Kidney (tissue), 14 donors: Measurements from ENCODE around the gene ZMPSTE24. TPM values are rescaled to one million over a fixed set of nuclear protein-coding genes. Genes with fewer than 3 reads are reported as not detected.

ENCODE experiments used
- DNase-seq, 5 donors: peaks; one replicate each; pipeline ENCODE4 v3.0.0-alpha.2; 2013 to 2020
- FAIRE-seq: peaks from 2 replicates; lab custom pipeline; 2012; peaks lifted over from hg19 to GRCh38; lab: Jason Lieb, UNC
- H3K27ac ChIP-seq, 2 donors: one replicate each; pipeline ENCODE4 v1.7.0; 2013; ENCODE audit warnings: low read depth in 2 of 2, low read length in 2 of 2, inconsistent platforms in 1 of 2
- H3K27me3 ChIP-seq: one replicate; pipeline ENCODE4 v1.7.1; 2013; ENCODE audit warnings: low read length, inconsistent platforms; ENCODE audit not compliant: control insufficient read depth, insufficient read depth
- H3K36me3 ChIP-seq, 3 donors: one replicate each; pipeline versions ENCODE4 v1.7.0 to v1.7.1; 2013; ENCODE audit warnings: low read length in 3 of 3, control low read depth in 1 of 3, inconsistent platforms in 1 of 3; ENCODE audit not compliant: insufficient read depth in 3 of 3, control insufficient read depth in 2 of 3
- H3K4me1 ChIP-seq, 3 donors: one replicate each; pipeline versions ENCODE4 v1.7.0 to v1.7.1; 2013; ENCODE audit warnings: low read length in 3 of 3, inconsistent platforms in 1 of 3, low read depth in 1 of 3; ENCODE audit not compliant: control insufficient read depth in 2 of 3, insufficient read depth in 2 of 3
- H3K4me3 ChIP-seq, 3 donors: one replicate each; pipeline versions ENCODE4 v1.7.0 to v1.8.1; 2013; ENCODE audit warnings: low read length in 3 of 3, control low read depth in 1 of 3, inconsistent platforms in 1 of 3
- H3K9ac ChIP-seq, 3 donors: one replicate each; pipeline versions ENCODE4 v1.7.0 to v1.7.1; 2013; ENCODE audit warnings: low read length in 3 of 3, control low read depth in 1 of 3, inconsistent platforms in 1 of 3
- H3K9me3 ChIP-seq, 3 donors: one replicate each; pipeline versions ENCODE4 v1.7.0 to v1.7.1; 2013; ENCODE audit warnings: low read length in 3 of 3, control low read depth in 1 of 3, inconsistent platforms in 1 of 3; ENCODE audit not compliant: control insufficient read depth in 2 of 3, insufficient read depth in 1 of 3
- intact Hi-C: fragments of 100-400 bp; cut with DNase I; formaldehyde crosslinking; loops from one replicate; pipeline ENCODE4 v1.11.1; 2022
- polyA plus RNA-seq: library from polyadenylated mRNA; stranded (reverse); fragments of 350-450 nt; fragmentation: Illumina TruSeq; extraction: RNeasy Lipid Tissue Mini Kit (QIAGEN cat#74804); gene quantifications from one replicate; pipeline ENCODE4 v1.2.3, GENCODE V29; 2014; ENCODE audit warnings: low read depth, low replicate concordance; ENCODE audit not compliant: insufficient read depth
- total RNA-seq: library from RNA; stranded (reverse); fragmentation: NEBNext Ultra II Directional; extraction: Animal tissue kit (Norgen Biotek cat#: 25700); gene quantifications from one replicate; pipeline ENCODE4 v1.2.1, GENCODE V29; 2021
- TF ChIP-seq, protein P1 (sequence below): IDR thresholded peaks from 3 replicates; pipeline ENCODE4 v1.5.1; 2012; ENCODE audit warnings: mild to moderate bottlenecking, moderate library complexity, borderline replicate concordance; ENCODE audit not compliant: insufficient read depth; ENCODE audit errors: extremely low read depth
- donor health status: control.
- donor health status: control.
- donor health status: control.
- donor health status: control.
- donor health status: control.
- donor health status: DM: yes; HTN: yes; CAD: no.
- donor health status: Normal renal cell carcinoma (clear cell type).

ZMPSTE24 gene
- total and polyA plus RNA-seq, 2 donors from 2014 or later: 31.2 to 42.6 TPM

DNA sequence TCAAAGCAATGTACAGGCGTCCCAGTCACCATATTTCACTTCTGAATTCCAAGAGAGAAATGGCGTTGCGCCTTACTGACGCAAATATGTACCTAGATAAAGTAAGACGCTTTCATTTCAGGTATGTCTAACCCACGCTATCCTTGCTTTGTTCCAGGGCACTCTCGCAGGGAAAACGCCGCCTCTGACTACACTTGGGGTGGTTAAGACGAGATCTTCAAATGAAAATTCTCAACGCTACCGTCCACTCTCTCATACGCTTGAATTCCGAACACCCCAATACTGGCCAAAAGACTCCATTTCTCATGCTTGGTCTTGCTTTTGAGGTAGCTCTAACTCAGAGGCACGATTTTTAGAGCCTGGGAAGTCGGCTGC is 736 bp upstream of the ZMPSTE24 start:
- Histone ChIP-seq H3K4me3 (peak overlapping the region; percentile 97), H3K4me1 (peaks cover 0 to 6% (median 3%) of the 10 kb centered on the region in 3 donors), H3K27me3 (no peaks in the 10 kb centered on the region), H3K9ac (peak overlapping the region; percentile 85 to 99 (median 92)), H3K36me3 (peaks cover 0 to 8% (median 0%) of the 10 kb centered on the region in 3 donors), H3K9me3 (no peaks in the 10 kb centered on the region), H3K27ac (peak overlapping the region; percentile 97 to 98)
- FAIRE-seq (no peak), DNase-seq (no peak)
- intact Hi-C loops: no loop called here
- TF ChIP-seq, protein P1, sequence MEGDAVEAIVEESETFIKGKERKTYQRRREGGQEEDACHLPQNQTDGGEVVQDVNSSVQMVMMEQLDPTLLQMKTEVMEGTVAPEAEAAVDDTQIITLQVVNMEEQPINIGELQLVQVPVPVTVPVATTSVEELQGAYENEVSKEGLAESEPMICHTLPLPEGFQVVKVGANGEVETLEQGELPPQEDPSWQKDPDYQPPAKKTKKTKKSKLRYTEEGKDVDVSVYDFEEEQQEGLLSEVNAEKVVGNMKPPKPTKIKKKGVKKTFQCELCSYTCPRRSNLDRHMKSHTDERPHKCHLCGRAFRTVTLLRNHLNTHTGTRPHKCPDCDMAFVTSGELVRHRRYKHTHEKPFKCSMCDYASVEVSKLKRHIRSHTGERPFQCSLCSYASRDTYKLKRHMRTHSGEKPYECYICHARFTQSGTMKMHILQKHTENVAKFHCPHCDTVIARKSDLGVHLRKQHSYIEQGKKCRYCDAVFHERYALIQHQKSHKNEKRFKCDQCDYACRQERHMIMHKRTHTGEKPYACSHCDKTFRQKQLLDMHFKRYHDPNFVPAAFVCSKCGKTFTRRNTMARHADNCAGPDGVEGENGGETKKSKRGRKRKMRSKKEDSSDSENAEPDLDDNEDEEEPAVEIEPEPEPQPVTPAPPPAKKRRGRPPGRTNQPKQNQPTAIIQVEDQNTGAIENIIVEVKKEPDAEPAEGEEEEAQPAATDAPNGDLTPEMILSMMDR: no peak

DNA sequence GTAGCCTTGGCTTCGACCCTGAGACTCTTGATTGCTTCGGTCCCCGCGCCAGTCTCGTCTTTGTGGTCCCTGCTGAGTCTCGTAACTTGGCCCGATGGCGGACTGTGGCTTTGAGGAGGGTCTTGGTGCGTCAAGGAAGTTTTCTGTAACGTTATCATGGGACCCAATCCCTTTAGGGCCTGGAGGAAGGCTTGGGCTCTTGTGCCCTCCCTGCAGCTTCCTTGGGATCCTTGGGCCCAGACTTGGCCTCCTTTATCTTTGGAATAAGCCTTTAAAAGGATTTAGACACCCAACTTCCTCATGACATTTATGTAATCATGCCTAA is 371 bp downstream of the ZMPSTE24 start:
- Histone ChIP-seq H3K36me3 (peaks cover 2 to 10% (median 9%) of the 10 kb centered on the region in 3 donors), H3K27ac (peak overlapping the region; percentile 97 to 98), H3K27me3 (no peaks in the 10 kb centered on the region), H3K9ac (peak overlapping the region; percentile 74 to 90 (median 85)), H3K9me3 (no peaks in the 10 kb centered on the region), H3K4me3 (peak overlapping the region; percentile 94 to 97 (median 97)), H3K4me1 (peaks cover 0 to 7% (median 6%) of the 10 kb centered on the region in 3 donors)
- no peak for FAIRE-seq
- DNase-seq: no peak
- TF ChIP-seq, protein P1: no peak
- intact Hi-C loops: no loop called here

DNA sequence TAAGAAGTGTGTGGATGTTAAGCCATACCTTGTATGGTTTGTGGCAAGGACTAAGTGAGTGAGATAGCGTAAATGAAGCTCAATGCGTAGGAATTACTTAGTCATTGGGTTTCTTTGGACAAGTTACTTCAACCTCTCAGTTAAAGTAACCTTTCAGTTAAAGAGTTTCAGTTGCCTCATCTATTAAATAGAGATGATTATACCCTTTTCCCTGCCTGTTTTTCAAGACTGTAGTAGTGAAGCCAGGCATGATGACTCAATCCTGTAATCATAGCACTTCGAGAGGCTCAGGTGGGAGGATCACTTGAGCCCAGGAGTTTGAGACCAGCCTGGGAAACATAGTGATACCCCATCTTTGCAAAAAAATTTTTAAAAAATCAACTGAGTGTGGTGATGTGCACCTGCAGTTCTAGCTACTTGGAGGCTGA is 6.3 kb downstream of the ZMPSTE24 start:
- FAIRE-seq (no peak), DNase-seq (no peak)
- peaks cover 5 to 18% (median 10%) of the 10 kb centered on the region in 3 donors for H3K36me3 ChIP-seq
- H3K27ac ChIP-seq: no peak overlapping the region
- intact Hi-C loops: no loop called here
- no peaks in the 10 kb centered on the region for H3K27me3 ChIP-seq
- H3K9me3 ChIP-seq: no peaks in the 10 kb centered on the region
- TF ChIP-seq, protein P1: no peak
- H3K4me1 ChIP-seq: peaks cover 0 to 6% (median 6%) of the 10 kb centered on the region in 3 donors
- H3K9ac ChIP-seq: no peak overlapping the region
- no peak overlapping the region for H3K4me3 ChIP-seq

DNA sequence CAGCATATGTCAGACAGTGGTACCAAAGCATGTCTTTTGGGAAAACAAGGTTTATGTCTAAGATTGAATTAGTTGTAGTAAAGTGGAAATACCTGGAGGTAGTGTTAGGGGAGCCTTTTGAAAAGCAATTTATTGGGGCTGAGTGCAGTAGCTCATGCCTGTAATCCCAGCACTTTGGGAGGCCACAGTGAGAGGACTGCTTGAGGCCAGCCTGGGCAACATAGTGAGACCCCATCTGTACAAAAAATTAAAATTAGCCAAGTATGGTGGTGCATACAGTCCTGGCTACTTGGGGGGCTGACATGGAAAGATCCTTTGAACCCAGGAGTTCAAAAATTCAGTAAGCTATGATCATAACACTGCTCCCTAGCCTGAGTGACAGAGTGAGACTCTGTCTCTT is 7.3 kb downstream of the ZMPSTE24 start:
- intact Hi-C loops: no loop called here
- FAIRE-seq (no peak), DNase-seq (no peak)
- H3K36me3 ChIP-seq: peaks cover 7 to 23% (median 13%) of the 10 kb centered on the region in 3 donors
- H3K4me1 ChIP-seq: peaks cover 0 to 6% (median 4%) of the 10 kb centered on the region in 3 donors
- H3K9ac ChIP-seq: no peak overlapping the region
- H3K4me3 ChIP-seq: no peak overlapping the region
- no peaks in the 10 kb centered on the region for H3K9me3 ChIP-seq
- TF ChIP-seq, protein P1: no peak
- H3K27ac ChIP-seq: no peak overlapping the region
- H3K27me3 ChIP-seq: no peaks in the 10 kb centered on the region
